Keratinocyte (primary cell): ENCODE results near the gene ARHGEF33.

Experiments
- CTCF ChIP-seq, 3 experiments: IDR thresholded peaks in 1 of 3; conservative IDR thresholded peaks in 1 of 3; optimal IDR thresholded peaks in 1 of 3; 2 replicates in 2 of 3; 3 replicates in 1 of 3; pipeline versions ENCODE3 to v1.5.1; 2011; ENCODE audit warnings: low read length in 3 of 3, mild to moderate bottlenecking in 3 of 3, moderate library complexity in 2 of 3, control low read depth in 1 of 3, inconsistent platforms in 1 of 3; ENCODE audit not compliant: insufficient read depth in 2 of 3; ENCODE audit errors: extremely low read depth in 1 of 3
- EZH2 ChIP-seq: IDR thresholded peaks from one replicate; pipeline ENCODE4 v1.6.1; 2012; ENCODE audit warnings: inconsistent platforms, mild to moderate bottlenecking, low read length, moderate library complexity

- TF ChIP-seq CTCF (optimal IDR thresholded peaks at IDR 0.05 in 1 of 3, IDR thresholded peaks at IDR 0.05 in 1 of 3, conservative IDR thresholded peaks at IDR 0.05 in 1 of 3; ENCODE audit: extremely low read depth in 1 of 3, insufficient read depth in 2 of 3, low read length in 3 of 3) (no peak), EZH2 (no peak)
Measured at GRCh38 chr2:38978908-38979307, 89.2 kb downstream of the ARHGEF33 start.
